Measurements from ENCODE around the gene TMEM82. TPM values are rescaled to one million over a fixed set of nuclear protein-coding genes. Genes with fewer than 3 reads are reported as not detected.

The TMEM82 gene
- total RNA-seq, 1 donor from 2014 or later = not detected

- FAIRE-seq (no peak), DNase-seq (ENCODE audit: low spot score in 2 of 2) (no peak)
Measured at GRCh38 chr1:15719381-15720120, 22.7 kb upstream of the TMEM82 start.

- no peak for FAIRE-seq
- DNase-seq (ENCODE audit: low spot score in 2 of 2) = no peak
Measured at GRCh38 chr1:15720861-15721260, 21.4 kb upstream of the TMEM82 start.

- DNase-seq (ENCODE audit: low spot score in 2 of 2) = no peak
- no peak for FAIRE-seq
Measured at GRCh38 chr1:15722411-15722810, 19.9 kb upstream of the TMEM82 start.

- DNase-seq (ENCODE audit: low spot score in 2 of 2) (no peak), FAIRE-seq (no peak)
Measured at GRCh38 chr1:15722836-15723532, 19.3 kb upstream of the TMEM82 start.

- FAIRE-seq (no peak), DNase-seq (ENCODE audit: low spot score in 2 of 2) (no peak)
Measured at GRCh38 chr1:15723631-15724246, 18.6 kb upstream of the TMEM82 start.

GRCh38 chr1:15724949-15725880 lies 17.1 kb upstream of the TMEM82 start:
- DNase-seq (ENCODE audit: low spot score in 2 of 2) (no peak), FAIRE-seq (no peak)

GRCh38 chr1:15726508-15726907 lies 15.8 kb upstream of the TMEM82 start:
- FAIRE-seq = no peak
- DNase-seq (ENCODE audit: low spot score in 2 of 2) = no peak

GRCh38 chr1:15727021-15727420 lies 15.3 kb upstream of the TMEM82 start:
- FAIRE-seq (no peak), DNase-seq (ENCODE audit: low spot score in 2 of 2) (no peak)

- FAIRE-seq (no peak), DNase-seq (ENCODE audit: low spot score in 2 of 2) (no peak)
Measured at GRCh38 chr1:15727424-15727823, 14.9 kb upstream of the TMEM82 start.

GRCh38 chr1:15727866-15728534 lies 14.3 kb upstream of the TMEM82 start:
- no peak for FAIRE-seq
- no peak for DNase-seq (ENCODE audit: low spot score in 2 of 2)

GRCh38 chr1:15728937-15729657 lies 13.2 kb upstream of the TMEM82 start:
- FAIRE-seq (no peak), DNase-seq (ENCODE audit: low spot score in 2 of 2) (no peak)

GRCh38 chr1:15730423-15730822 lies 11.9 kb upstream of the TMEM82 start:
- FAIRE-seq (no peak), DNase-seq (ENCODE audit: low spot score in 2 of 2) (no peak)

- FAIRE-seq (no peak), DNase-seq (ENCODE audit: low spot score in 2 of 2) (no peak)
Measured at GRCh38 chr1:15730936-15731335, 11.4 kb upstream of the TMEM82 start.

GRCh38 chr1:15731735-15732685 lies 10.3 kb upstream of the TMEM82 start:
- FAIRE-seq (no peak), DNase-seq (ENCODE audit: low spot score in 2 of 2) (no peak)

- no peak for FAIRE-seq
- DNase-seq (ENCODE audit: low spot score in 2 of 2) = no peak
Measured at GRCh38 chr1:15732686-15733081, 9.6 kb upstream of the TMEM82 start.

- DNase-seq (ENCODE audit: low spot score in 2 of 2) = no peak
- FAIRE-seq = no peak
Measured at GRCh38 chr1:15733218-15733725, 9.0 kb upstream of the TMEM82 start.

GRCh38 chr1:15733726-15734226 lies 8.5 kb upstream of the TMEM82 start:
- no peak for DNase-seq (ENCODE audit: low spot score in 2 of 2)
- FAIRE-seq = no peak

GRCh38 chr1:15734296-15734695 lies 8.0 kb upstream of the TMEM82 start:
- DNase-seq (ENCODE audit: low spot score in 2 of 2) (no peak), FAIRE-seq (no peak)

Measured in frontal cortex (tissue), 4 donors.